CD4-positive, alpha-beta T cell (primary cell): Measurements from ENCODE around the gene SAMD14. TPM values are rescaled to one million over a fixed set of nuclear protein-coding genes. Genes with fewer than 3 reads are reported as not detected.

Experiments used
- ATAC-seq: fragments of 200-7000 bp; cut with Tn5 transposase; one replicate; pipeline ENCODE4 v1.10.0; 2022; ENCODE audit warnings: mild to moderate bottlenecking; ENCODE audit not compliant: poor library complexity
- CTCF ChIA-PET: fragments of 350-600 bp; sonication (Branson Sonifier 250); formaldehyde crosslinking; loops from one replicate; lab custom pipeline; 2021; ENCODE audit warnings: antibody characterized with exemption, inconsistent platforms; lab: Charles Lee
- POLR2A ChIA-PET: fragments of 350-600 bp; sonication (Branson Sonifier 250); formaldehyde crosslinking; loops from one replicate; lab custom pipeline; 2021; ENCODE audit warnings: antibody characterized with exemption, inconsistent platforms; lab: Charles Lee
- DNase-seq, 14 experiments: peaks; one replicate each; pipeline ENCODE4 v3.0.0-alpha.2; 2013 to 2020; ENCODE audit warnings: mixed read lengths in 2 of 14
- H3K27ac ChIP-seq, 2 donors: one replicate each; pipeline versions ENCODE4 v1.5.1 to v1.7.0; 2013; ENCODE audit warnings: low read length in 2 of 2, low read depth in 1 of 2, mild to moderate bottlenecking in 1 of 2
- H3K27me3 ChIP-seq, 2 experiments: 1 replicate in 1 of 2; 2 replicates in 1 of 2; pipeline versions ENCODE4 v1.6.1 to v1.7.0; 2013; ENCODE audit warnings: low read length in 2 of 2, control low read depth in 1 of 2, mild to moderate bottlenecking in 1 of 2, moderate library complexity in 1 of 2; ENCODE audit not compliant: insufficient read depth in 2 of 2, control insufficient read depth in 1 of 2
- H3K36me3 ChIP-seq: one replicate; pipeline ENCODE4 v1.6.1; 2013; ENCODE audit warnings: low read length, control low read depth; ENCODE audit not compliant: insufficient read depth
- H3K4me1 ChIP-seq: one replicate; pipeline ENCODE4 v1.6.1; 2013; ENCODE audit warnings: low read length, control low read depth; ENCODE audit not compliant: insufficient read depth
- H3K4me3 ChIP-seq: one replicate; pipeline ENCODE4 v1.5.1; 2013; ENCODE audit warnings: mild to moderate bottlenecking, low read length, moderate library complexity
- H3K9me3 ChIP-seq, 2 experiments: 1 replicate in 1 of 2; 2 replicates in 1 of 2; pipeline versions ENCODE4 v1.6.1 to v1.7.0; 2013; ENCODE audit warnings: low read length in 2 of 2, mild to moderate bottlenecking in 2 of 2, control low read depth in 1 of 2, moderate library complexity in 1 of 2; ENCODE audit not compliant: control insufficient read depth in 1 of 2, insufficient read depth in 1 of 2
- H3K27ac Mint-ChIP-seq: one replicate; pipeline ENCODE4 v1.8.0; 2020; ENCODE audit warnings: mixed read lengths
- H3K27me3 Mint-ChIP-seq: one replicate; pipeline ENCODE4 v1.8.0; 2021; ENCODE audit warnings: mixed read lengths
- H3K36me3 Mint-ChIP-seq: one replicate; pipeline ENCODE4 v1.8.0; 2021; ENCODE audit warnings: low read depth, mixed read lengths
- H3K4me1 Mint-ChIP-seq: one replicate; pipeline ENCODE4 v1.8.0; 2021; ENCODE audit warnings: low read depth, mixed read lengths
- H3K4me3 Mint-ChIP-seq: one replicate; pipeline ENCODE4 v1.8.0; 2020; ENCODE audit warnings: mild to moderate bottlenecking, mixed read lengths
- H3K9me3 Mint-ChIP-seq: one replicate; pipeline ENCODE4 v1.8.0; 2020; ENCODE audit warnings: mixed read lengths
- intact Hi-C, 2 experiments: fragments of 100-400 bp; cut with DNase I in 1 of 2; cut with micrococcal nuclease in 1 of 2; formaldehyde crosslinking; loops; one replicate each; pipeline versions ENCODE4 v1.15.1 to v1.9.0; 2023 to 2025; cut with DNase I, micrococcal nuclease
- total RNA-seq, 174 experiments: library from RNA in 2 of 174; stranded (reverse) in 2 of 174; gene quantifications; one replicate each; pipeline ENCODE4 v1.2.3 and lab custom pipeline; 2021 to 2026
- TF ChIP-seq, protein P1 (sequence below): fragments of 200-600 bp; IDR thresholded peaks from one replicate; pipeline ENCODE4 v1.8.0; 2022; ENCODE audit warnings: antibody characterized with exemption, mild to moderate bottlenecking

The SAMD14 gene
- total RNA-seq, 2 experiments from 2014 or later: 0.33 to 0.53 TPM

DNA sequence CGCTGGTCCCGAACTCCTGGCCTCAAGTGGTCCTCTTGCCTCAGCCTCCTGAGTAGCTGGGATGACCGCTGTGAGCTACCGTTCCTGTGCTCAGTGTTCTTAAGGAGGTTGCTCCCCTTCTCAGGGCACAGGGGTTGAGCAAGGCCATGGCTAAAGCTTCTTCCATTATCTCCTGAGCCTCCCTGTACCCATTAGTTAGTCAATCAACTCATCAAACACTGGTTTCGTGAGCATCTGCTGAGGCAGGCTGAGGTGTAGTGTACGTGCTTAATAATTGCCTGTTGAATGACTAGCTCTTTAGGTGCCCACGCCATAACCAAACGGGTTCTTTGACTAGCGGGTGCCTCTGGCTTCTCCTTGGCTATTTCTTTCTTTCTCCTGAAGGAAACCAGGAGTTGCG lies 47.5 kb upstream of the SAMD14 start:
- ChIA-PET CTCF (interaction anchor here (1.5 to 2.2 kb wide), 3 partner anchors 20 to 84 kb away, joined by 4 to 6 read pairs (median 5); no protein-coding TSS in a partner anchor), POLR2A (interaction anchor here (0.7 to 1.1 kb wide), 3 partner anchors 15 to 60 kb away, joined by 3 read pairs; no protein-coding TSS in a partner anchor)
- Histone ChIP-seq H3K27ac (no peak overlapping the region), H3K27me3 (no peaks in the 10 kb centered on the region), H3K9me3 (no peaks in the 10 kb centered on the region), H3K4me1 (peaks cover 11% of the 10 kb centered on the region), H3K36me3 (no peaks in the 10 kb centered on the region), H3K4me3 (no peak overlapping the region)
- TF ChIP-seq, protein P1, sequence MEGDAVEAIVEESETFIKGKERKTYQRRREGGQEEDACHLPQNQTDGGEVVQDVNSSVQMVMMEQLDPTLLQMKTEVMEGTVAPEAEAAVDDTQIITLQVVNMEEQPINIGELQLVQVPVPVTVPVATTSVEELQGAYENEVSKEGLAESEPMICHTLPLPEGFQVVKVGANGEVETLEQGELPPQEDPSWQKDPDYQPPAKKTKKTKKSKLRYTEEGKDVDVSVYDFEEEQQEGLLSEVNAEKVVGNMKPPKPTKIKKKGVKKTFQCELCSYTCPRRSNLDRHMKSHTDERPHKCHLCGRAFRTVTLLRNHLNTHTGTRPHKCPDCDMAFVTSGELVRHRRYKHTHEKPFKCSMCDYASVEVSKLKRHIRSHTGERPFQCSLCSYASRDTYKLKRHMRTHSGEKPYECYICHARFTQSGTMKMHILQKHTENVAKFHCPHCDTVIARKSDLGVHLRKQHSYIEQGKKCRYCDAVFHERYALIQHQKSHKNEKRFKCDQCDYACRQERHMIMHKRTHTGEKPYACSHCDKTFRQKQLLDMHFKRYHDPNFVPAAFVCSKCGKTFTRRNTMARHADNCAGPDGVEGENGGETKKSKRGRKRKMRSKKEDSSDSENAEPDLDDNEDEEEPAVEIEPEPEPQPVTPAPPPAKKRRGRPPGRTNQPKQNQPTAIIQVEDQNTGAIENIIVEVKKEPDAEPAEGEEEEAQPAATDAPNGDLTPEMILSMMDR: no peak
- Mint-ChIP-seq H3K36me3 (no peaks in the 10 kb centered on the region), H3K27ac (no peak overlapping the region), H3K4me1 (peaks cover 11% of the 10 kb centered on the region), H3K9me3 (no peaks in the 10 kb centered on the region), H3K4me3 (no peak overlapping the region), H3K27me3 (no peaks in the 10 kb centered on the region)
- intact Hi-C loops: loop anchor here in 1 of 2 experiments (5.0 kb wide), 1 partner anchor 35 kb away; no protein-coding TSS in a partner anchor
- ATAC-seq: no peak
- DNase-seq: no peak

DNA sequence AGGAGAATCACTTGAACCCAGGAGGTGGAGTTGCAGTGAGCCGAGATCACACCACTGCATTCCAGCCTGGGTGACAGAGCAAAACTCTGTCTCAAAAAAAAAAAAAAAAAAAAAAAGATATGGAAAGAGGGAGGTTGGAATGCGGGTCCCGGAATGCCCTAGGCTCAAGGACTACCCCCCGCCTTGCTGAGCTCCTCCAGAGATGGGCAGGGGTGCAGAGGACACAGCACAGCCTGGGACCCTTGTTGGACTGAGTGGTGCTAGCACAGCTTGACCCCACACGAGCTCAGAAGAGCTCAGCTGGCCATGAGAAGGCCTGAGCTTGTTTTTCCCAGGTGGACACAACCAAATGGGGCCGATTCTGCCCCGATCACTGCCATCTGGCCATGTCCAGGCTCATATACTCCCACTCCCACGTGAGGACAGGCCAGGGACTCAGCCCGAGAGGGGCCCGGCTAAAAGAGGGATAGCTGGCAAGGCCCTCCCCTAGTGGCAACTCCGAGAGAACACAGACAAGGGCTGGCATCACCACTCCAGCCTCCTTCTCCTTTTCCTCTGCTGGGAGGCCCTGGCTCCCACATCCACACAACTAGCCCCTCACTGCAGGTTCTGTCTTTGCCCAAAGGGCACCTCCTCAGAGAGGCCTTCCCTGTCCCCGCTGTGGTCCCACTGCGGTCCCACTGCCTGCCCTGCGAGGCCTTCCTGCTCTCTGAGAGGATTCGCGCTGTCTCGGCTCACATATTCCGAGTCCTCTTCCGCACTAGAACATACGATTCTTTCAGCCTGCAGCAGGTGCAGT lies 46.8 kb upstream of the SAMD14 start:
- TF ChIP-seq, protein P1: no peak
- intact Hi-C loops: loop anchor here in 1 of 2 experiments (5.0 kb wide), 1 partner anchor 34 kb away; no protein-coding TSS in a partner anchor
- Histone ChIP-seq H3K9me3 (no peaks in the 10 kb centered on the region), H3K4me3 (no peak overlapping the region), H3K4me1 (peaks cover 11% of the 10 kb centered on the region), H3K36me3 (no peaks in the 10 kb centered on the region), H3K27ac (no peak overlapping the region), H3K27me3 (no peaks in the 10 kb centered on the region)
- Mint-ChIP-seq H3K9me3 (no peaks in the 10 kb centered on the region), H3K27me3 (no peaks in the 10 kb centered on the region), H3K36me3 (no peaks in the 10 kb centered on the region), H3K27ac (no peak overlapping the region), H3K4me1 (peaks cover 11% of the 10 kb centered on the region), H3K4me3 (no peak overlapping the region)
- POLR2A ChIA-PET: interaction anchor here (1.0 to 1.1 kb wide), 2 partner anchors 15 to 25 kb away, joined by 3 read pairs; no protein-coding TSS in a partner anchor
- CTCF ChIA-PET: interaction anchor here (1.7 to 2.2 kb wide), 2 partner anchors 21 to 60 kb away, joined by 5 to 6 read pairs; no protein-coding TSS in a partner anchor
- DNase-seq (no peak), ATAC-seq (no peak)

DNA sequence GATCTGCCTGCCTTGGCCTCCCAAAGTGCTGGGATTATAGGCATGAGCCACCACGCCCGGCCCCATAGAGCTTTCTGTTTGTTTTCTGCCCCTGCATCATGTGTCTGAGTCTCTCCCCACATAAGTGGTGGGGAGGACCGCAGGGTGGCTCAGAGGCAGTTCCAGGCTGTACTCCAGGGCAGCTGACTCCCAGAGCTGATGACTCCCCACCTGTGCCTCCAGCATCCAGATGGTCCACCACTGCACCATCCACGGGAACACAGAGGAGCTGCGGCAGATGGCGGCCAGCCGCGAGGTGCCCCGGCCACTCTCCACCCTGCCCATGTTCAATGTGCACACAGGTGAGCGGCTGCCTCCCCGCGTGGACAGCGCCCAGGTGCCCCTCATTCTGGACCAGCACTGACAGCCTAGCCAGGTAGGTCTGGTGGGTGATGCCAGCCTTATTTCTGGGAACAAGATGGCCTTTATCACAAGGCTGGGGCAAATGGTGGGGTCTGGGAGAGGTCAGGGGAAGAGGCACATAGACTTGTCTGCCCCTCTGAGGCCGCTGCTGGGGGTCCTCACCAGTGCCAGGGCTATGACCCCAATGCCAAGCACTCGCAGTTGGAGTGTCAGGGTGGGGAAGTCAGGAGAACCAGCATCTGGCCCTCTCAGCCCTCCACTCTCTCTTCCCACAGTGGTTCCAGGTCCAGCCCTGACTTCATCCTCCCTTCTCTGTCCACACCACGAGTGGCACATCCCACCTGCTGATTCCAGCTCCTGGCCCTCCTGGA lies 45.3 kb upstream of the SAMD14 start:
- H3K27me3 Mint-ChIP-seq: no peaks in the 10 kb centered on the region
- intact Hi-C loops: loop anchor here in 1 of 2 experiments (5.0 kb wide), 1 partner anchor 33 kb away; no protein-coding TSS in a partner anchor
- no peak overlapping the region for H3K27ac Mint-ChIP-seq

More for the DNA sequence above, 45.3 kb upstream of the SAMD14 start:
- H3K4me3 ChIP-seq: no peak overlapping the region
- TF ChIP-seq, protein P1: no peak
- ATAC-seq: no peak
- H3K4me1 ChIP-seq: peaks cover 11% of the 10 kb centered on the region
- ChIA-PET POLR2A (no interaction called here), CTCF (interaction anchor here (1.5 kb wide), 1 partner anchor 25 kb away, joined by 3 read pairs; no protein-coding TSS in a partner anchor)
- H3K4me3 Mint-ChIP-seq: no peak overlapping the region
- H3K27ac ChIP-seq: no peak overlapping the region
- peaks cover 11% of the 10 kb centered on the region for H3K4me1 Mint-ChIP-seq
- H3K9me3 Mint-ChIP-seq: no peaks in the 10 kb centered on the region
- H3K27me3 ChIP-seq: no peaks in the 10 kb centered on the region
- DNase-seq: no peak
- no peaks in the 10 kb centered on the region for H3K36me3 ChIP-seq
- H3K36me3 Mint-ChIP-seq: no peaks in the 10 kb centered on the region
- H3K9me3 ChIP-seq: no peaks in the 10 kb centered on the region
